Stimulated activated CD4-positive, alpha-beta T cell treated with anti-CD3 and anti-CD28 coated beads, TNF-alpha, amount 100 ng/mL, for 1 hour (primary cell): ENCODE measurements around the gene NALCN.
"Not testable (repeated sequence)": the region's sequence is repeated elsewhere in the genome, so short reads cannot be mapped to it uniquely, and the experiment has no call there.

ENCODE experiments used
- DNase-seq, 3 donors: peaks; one replicate each; pipeline ENCODE4 v3.0.0-alpha.2; 2020; ENCODE audit warnings: low read depth in 3 of 3, low spot score in 1 of 3

NALCN gene

DNA sequence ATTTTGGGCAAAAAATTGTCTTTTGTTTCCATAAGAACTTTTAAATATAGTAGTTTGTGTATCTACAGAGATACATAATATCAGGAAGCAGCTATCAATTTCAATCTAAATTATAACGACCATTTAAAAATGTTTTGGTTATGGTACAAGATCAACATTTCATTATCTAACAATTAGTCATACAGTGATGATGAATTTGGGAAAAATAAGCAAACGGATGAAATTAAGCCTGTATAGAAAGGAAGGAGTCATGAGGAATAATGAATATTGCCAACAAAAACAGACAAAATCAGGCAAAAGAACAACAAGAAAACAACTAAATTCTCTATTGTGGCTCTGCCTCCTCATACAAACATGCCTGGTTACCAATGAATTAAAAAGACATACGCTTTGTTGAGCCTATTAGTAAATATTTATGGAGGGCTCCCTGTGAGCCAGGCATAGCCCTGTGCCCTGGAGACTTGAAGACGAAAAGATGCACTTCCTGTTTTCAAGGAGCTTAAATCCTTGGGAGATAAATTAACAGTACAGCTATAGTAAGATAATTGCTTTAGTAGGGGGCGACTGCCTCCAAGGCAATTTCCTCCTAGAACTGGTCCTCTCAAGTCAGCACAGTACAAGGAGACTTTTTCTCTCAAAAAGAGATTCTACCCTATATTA, 73.0 kb downstream of the NALCN start:
- no peak for DNase-seq

GRCh38 chr13:101341464-101341863, 74.8 kb downstream of the NALCN start:
- DNase-seq, result no peak

DNA sequence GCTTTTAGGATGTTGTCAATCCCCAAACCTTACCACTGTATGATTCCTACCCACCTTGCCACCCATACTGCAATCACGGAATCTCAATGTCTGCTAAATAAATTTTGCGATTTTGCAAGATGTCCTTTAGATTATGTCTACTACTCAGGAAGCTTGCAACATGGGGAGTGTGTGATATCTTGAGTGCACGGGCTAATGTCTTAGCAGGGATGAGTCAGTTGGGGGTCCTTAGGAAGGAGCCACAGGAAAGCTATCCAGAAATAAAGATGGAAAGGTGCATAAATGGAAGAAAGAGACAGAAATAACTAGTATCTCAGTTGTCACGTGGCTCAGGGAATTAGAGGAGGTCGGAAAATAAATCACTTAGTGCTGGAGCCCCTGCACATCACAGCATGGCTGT, 77.1 kb downstream of the NALCN start:
- no peak for DNase-seq

GRCh38 chr13:101332583-101332982, 83.7 kb downstream of the NALCN start:
- no peak for DNase-seq

DNA sequence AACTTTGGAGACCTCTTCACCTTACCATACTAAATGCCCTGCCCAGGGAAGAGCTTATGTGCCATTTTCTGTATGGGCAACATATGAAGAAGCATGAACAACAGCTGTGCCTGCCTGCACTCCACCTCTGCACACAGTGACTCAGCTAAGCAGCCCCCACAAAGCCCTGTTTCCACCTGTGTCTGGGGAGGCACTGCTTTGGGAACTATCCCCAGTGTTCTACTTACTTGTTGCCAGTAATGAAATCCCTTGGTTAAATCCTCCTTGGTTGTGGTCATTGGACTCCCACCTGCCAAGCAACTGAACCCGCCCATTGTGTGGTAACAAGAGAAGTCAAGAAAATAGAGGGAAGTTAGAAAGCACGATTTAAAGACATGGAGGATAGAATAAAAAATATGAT, 84.6 kb downstream of the NALCN start:
- DNase-seq, result no peak

DNA sequence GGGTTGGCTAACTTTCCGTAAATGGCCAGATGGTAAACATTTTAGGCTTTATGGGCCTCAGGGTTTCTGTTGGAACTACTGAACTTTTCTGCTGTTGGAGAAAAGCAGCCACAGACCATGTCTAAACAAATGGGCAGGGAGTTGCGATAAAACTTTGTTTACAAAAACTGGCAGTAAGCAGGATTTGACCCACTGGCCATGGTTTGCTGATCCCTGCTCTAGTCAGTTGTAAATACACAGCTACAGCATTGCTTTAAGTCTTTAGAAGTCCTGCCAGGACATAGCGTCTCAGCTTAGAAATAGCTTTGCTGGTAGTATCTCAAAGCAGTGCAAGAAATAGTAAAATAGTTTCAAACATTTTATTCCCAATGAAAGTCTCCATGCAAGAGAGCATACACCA, 88.4 kb downstream of the NALCN start:
- DNase-seq, result no peak

GRCh38 chr13:101326710-101327109, 89.6 kb downstream of the NALCN start:
- no peak for DNase-seq

DNA sequence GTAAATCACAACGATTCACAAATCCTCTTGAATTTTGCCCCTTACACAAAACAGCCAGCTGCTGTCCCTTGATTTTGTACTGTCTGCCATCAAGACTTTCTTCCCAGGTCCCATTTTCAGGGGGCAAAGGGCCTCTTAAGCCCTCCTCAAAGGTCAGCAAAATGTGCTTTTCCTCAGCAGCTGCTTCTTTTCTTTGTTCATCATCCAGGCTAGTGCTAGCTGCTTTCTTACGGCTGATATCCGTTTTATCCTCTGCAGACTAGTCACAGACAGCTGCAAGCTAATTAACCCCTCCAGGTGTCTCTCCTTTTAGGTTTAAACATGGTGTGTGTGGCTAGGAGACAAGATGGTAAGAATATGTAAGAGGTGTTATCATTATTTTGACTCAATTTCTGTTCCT, 90.9 kb downstream of the NALCN start:
- no peak for DNase-seq

- no peak for DNase-seq
These were observed 92.7 kb downstream of the NALCN start for GRCh38 chr13:101323601-101324000.

- no peak for DNase-seq
These were observed 98.3 kb downstream of the NALCN start for GRCh38 chr13:101317986-101318523.

- DNase-seq, result not testable (repeated sequence)
These were observed 102.8 kb downstream of the NALCN start for GRCh38 chr13:101313479-101313878.

- no peak for DNase-seq
These were observed 107.2 kb downstream of the NALCN start for GRCh38 chr13:101309014-101309619.

- DNase-seq, result no peak
These were observed 107.9 kb downstream of the NALCN start for GRCh38 chr13:101308247-101309013.

GRCh38 chr13:101307181-101307701, 109.1 kb downstream of the NALCN start:
- DNase-seq, result no peak

DNA sequence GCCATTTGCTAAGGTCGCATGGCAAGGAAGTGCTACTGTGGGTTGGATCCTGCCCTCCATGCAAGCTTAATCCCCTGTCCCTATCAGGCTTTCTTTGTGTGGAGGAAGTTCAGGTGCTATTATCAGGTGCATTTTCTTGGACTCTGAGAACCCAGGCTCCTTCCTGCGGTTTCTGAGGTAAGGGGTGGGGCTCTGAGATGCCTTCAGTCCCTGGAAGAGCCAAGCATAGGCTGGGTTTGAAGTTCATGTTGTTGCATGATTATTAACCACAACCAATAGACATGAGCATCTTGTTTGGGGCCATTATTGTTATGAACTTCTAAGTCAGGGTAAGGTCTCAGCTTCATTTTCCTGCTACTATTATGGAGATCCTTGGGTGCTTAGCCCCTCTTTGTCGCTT, 109.5 kb downstream of the NALCN start:
- no peak for DNase-seq

DNA sequence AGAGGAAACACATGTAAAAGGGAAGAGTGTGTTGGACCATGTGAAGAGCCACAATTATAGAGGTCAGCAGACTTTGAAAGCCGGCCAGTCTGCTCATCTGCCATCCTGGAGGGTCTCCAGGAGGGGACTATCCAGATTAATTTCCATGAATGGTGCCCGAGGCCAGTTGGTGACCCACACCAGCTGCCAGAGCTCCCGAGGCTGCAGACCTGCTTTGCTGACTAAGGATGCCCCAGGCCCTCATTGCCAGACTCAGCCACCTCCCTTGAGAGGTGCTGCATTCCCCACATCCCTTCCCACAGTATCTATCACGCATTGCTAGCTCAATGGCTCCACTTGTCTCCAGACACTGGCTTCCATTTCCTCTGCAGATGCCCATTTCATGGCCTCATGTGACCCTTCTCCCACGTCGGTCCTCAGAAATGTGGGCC, 110.3 kb downstream of the NALCN start:
- DNase-seq, result no peak

DNA sequence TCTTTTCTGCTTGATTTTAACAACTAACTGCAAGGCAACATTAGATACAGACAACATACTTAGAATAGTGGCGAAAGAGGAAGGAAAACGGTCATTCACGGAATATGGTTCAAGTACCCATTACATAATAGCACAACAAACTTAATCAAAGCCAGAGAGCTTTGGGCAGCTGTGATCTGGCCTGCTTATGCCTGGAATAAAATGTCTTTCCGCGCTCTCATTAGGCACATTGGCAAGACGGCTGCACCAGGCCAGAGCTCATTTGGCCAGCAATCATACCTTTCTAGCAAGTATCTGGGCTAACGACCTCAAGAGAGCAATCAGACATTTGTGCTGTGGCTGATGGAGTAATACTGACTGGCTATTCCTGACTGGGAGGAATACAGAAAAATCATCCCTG, 112.8 kb downstream of the NALCN start:
- DNase-seq, result no peak

DNA sequence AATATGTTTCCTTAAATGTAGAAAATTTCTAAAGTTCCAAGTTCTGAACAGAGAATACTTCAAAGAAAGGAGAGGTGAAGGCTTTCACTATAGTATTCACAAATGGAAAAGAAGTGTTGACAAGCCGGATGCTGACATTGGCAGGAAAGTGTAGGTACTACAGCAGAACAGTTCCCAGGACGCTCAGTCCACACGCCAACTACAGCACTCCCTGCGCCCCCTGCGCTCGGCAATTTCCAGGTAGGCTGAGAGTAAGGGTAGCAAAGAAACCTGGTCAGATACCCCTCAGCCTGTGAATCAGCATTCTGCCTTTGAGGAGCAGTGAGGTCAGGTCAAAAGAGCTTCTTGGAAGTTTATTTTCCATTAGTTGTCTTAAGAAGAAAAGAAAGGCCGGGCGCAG, 115.3 kb downstream of the NALCN start:
- no peak for DNase-seq

DNA sequence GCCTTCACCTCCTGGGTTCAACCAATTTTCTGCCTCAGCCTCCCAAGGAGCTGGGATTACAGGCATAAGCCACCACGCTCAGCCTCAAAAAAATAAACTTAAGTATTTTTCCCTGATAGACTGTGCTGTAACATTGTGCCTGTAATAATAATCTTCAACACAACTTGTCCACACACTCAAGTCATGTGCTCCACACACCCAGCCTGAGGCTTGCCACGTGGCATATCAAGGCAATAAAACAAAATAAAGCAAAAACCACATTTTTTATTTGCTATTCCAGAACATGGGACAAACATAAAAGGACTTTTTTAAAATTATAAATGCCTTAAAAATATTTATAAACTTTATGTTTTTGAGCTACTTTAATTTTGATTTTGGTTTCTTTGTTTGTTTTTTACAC, 115.8 kb downstream of the NALCN start:
- DNase-seq, result no peak

DNA sequence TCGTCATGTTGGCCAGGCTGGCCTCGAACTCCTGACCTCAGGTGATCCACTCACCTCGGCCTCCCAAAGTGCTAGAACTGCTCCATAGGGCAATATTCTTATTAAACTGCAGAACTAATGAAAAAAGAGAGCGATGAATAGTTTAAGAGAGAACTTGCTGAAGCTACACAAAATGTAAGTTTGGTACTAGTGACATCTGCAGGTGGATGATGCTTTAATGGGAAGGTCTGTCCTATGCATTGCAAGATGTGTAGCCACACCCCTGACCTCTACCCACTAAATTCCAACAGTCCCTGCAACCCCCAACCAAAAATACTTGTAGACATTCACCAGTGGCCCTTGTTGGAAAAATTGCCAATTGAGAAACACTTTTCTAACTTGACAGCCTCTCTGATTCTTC, 117.8 kb downstream of the NALCN start:
- no peak for DNase-seq

DNA sequence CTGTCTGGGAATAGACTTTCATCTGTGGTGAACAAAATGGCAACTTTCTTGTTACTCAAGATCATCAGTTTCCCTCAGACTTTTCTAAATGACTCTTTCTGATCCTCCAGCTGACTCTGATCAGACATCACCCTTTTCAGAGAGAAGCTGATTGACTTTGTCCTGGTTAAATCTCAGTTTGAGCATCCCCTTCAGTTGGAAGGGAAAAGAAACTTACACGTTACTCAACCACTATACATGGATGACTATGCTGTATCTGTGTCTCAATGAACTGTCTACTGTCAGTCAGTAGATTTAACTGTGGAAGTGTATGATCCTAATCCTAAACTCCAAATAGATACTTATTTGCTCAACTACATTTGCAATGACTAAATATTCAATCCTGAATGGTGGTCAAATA, 118.5 kb downstream of the NALCN start:
- DNase-seq, result no peak

DNA sequence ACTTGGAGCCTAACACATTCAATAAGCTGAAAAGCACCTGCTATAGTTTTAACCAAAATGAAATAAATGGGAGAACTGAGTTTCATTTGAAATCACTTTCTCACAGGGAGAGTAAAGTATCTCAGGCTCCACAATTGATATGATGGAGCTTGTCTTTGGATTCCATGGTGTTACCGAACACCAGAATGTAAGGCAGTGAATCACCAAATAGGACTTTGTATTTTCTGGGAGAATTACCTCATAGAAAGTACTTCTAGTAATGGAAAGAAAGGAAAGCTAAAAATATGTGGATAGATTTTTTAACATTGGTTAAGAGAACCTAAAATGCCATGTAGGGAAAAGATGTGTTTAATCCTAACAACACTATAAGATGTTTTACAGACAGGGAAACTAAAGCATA, 123.6 kb downstream of the NALCN start:
- DNase-seq, result no peak
